HG03095 (cell line): ENCODE data around the gene LUZP2.

Experiments used
- ATAC-seq: cut with Tn5 transposase; IDR thresholded peaks from one replicate; pipeline ENCODE4 v1.9.1; 2021; ENCODE audit warnings: moderate library complexity; ENCODE audit not compliant: unreplicated experiment

The LUZP2 gene

DNA sequence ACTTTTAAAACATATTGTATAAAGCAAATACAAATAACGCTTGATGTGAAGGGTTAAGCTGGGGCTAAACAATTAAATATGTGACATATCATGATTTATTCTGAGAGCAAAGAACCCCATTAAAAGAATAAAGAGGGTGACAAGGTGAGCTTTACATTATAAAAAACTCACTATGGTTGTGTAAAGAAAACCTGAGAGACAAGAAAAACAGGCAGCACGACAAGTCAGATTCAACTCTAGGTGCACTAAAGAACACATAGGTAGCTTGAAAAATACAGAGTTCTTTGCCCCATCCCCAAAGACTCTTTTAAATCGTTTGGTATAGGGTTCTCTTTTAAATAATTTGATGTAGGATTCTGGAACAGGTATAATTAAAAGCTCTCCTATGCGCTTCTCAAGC lies 63.5 kb downstream of the LUZP2 start:
- ATAC-seq, result no peak

DNA sequence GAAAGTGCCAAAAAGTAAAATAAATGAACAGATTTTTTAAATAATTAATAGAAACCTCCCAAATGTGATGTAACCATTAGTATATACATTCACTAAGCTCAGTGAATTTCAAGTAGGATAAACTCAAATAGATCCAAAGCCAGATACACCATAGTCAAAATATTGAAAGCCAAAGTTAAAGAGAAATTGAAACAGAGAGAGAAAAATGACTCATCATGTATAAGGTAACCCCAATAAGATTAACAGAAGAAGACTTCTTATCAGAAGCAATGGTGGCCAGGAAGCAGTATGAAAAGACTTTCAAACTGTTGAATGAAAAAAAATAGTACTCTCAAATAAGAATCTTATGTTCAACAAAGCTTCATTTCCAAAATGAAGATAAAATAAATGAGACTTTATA lies 70.5 kb downstream of the LUZP2 start:
- ATAC-seq, result no peak

GRCh38 chr11:24572376-24572775 lies 75.5 kb downstream of the LUZP2 start:
- ATAC-seq, result no peak

DNA sequence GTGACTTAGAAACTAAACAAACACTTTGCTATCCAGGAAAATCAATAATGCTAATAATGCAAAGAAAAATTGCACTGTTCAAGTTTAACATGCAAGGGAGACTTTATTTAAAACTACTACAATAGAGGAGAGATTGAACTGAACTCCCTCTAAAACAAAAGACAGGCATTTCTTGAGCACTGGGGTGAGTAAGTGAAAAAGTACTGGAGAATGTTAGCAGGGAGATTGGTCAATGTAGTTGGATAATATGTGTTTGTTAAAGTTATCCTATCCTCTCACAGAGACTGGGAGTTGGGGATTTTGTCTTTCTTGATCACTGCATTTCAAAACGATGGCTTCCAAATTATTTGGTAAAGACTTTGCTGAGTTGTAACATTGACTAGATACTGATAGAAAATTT lies 77.6 kb downstream of the LUZP2 start:
- ATAC-seq, result no peak

DNA sequence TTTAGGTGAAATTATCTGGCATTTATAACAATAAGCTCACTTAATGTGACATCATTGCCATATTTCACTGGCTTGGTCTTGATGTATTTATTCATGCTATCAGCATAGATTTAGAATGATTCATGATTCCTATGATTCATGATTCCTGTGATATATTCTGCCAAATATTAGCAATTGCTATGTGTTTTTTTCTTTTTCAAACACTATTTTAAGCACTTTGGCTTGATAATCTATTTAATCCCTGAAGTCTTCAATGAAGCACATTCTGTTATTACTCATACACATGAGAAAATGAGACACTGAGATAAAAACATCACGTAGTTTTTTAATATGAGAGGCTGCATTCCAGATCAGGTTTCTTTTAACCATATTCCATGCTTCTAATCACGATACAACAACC lies 78.5 kb downstream of the LUZP2 start:
- no peak for ATAC-seq

DNA sequence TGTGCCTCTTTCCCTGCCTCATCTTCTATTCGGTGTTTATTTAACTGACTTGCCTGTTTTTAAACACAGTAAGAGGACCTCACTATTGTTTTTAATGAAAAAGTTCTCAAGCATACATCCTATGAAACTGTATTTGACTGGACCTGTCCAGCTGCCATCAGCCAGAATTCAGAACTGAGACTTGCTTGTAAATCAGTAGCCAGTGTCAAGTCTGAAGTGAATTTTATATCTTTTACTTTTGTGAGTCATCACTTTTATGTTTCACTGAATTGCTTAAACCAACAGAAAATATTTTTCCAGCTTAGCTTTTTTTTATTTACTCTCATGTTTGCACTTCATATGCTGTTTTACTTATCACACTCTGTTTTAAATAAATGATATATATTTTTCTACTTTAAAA lies 88.3 kb downstream of the LUZP2 start:
- no peak for ATAC-seq

DNA sequence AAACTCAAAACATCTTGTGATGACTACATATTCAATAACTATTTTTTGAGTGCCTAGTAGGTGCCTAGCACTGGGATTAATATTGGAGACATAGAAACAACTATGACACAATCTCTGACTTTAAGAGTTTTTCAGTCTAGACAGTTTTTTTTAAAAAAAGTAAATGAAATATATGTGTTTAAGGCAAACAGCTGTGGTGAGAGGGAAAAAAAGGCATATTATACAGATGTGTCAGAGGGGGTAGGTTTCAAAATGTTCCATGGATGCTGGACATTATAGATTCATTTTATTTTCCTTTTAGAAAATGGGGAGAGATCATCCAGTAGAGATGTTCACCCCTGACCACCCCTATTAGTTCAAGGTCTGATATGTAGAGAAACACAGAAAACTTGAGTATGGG lies 90.8 kb downstream of the LUZP2 start:
- no peak for ATAC-seq

- no peak for ATAC-seq
Measured at GRCh38 chr11:24588081-24588480, 91.2 kb downstream of the LUZP2 start.

DNA sequence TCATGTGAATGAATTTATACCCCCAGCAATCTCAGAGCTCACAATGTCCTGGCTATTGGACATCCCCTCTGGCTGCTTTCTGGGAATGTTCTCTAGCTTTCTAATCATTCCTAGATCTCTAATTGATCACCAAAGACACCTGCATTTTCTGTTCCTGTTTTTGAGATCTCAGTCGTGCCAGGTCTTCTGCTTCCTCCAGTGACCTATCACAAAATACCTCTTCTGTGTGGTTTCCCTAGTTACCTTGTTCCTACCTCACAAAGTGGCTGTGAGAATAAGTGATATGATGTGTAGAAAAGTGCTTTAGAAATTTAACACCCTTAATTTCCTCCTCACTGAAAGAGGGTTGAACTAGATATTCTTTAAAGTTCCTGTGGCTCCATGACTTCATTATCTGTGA lies 92.2 kb downstream of the LUZP2 start:
- no peak for ATAC-seq

- ATAC-seq, result no peak
Measured at GRCh38 chr11:24591283-24591682, 94.4 kb downstream of the LUZP2 start.

DNA sequence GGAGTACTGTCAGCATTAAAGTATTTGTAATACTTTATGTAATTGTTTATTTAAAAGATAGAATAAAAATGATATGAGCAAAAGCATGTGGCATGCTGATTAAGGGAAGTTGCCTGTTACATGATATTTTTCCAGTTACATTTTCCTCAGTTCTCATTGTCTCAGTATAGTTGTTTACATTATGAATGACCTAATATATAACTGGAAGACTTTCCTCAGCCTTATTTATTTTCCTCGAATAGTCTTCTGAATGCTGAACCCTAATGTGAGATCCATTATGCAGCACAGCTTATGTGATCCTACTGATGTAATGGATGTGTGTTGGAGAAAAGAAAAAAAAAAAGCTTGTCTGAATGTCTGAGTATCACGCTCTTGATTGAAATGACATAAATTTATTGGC lies 95.5 kb downstream of the LUZP2 start:
- no peak for ATAC-seq

GRCh38 chr11:24593332-24593731 lies 96.5 kb downstream of the LUZP2 start:
- no peak for ATAC-seq

DNA sequence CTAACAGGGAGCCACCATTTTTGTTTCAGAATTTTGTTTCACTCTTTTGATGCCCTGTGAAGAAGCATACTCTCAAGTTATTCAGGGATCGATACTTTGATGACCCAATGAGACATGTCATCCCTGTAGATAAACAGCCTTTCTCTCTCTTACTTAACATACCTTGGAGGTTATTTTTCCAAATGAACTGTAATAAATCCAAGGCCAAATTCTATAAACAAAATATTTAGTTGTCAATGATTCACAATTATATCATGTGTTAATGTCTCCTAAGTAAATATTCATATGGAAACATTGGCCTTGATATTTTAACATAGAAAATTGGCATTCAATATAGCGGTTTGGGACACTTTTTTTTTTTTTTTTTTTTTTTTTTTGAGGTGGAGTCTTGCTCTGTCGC lies 97.5 kb downstream of the LUZP2 start:
- no peak for ATAC-seq

- ATAC-seq, result no peak
Measured at GRCh38 chr11:24598641-24599040, 101.8 kb downstream of the LUZP2 start.

GRCh38 chr11:24609192-24610119 lies 112.6 kb downstream of the LUZP2 start:
- ATAC-seq, result no peak

DNA sequence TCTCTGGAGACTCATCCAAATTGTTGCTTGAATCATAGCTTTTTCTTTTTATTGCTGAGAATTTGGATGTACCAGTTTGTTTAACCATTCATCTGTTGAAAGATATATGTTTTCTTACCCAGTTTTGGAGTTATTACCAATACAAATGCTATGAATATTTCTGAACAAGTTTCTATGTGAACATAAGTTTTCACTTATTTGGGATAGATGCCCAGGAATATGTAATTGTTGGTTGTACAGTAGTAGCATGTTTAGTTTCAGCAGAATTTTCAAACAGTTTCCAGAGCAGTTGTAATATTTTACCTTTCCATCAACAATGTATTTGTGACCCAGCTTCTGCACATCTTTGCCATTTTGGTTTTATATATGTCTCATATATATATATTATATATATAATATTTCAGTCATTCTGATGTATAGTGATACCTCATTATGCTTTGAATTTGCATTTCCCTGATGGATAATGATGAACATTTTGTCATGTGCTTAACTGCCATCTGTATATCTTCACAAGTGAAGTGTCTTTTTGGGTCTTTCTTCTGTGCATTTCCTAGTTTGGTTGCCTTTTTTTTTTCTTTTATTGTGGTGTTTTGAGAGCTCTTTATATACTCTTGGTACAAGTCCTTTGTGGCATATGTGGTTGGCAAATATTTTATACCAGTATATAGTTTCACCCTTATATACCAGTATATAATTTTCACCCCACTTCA lies 118.8 kb downstream of the LUZP2 start:
- ATAC-seq, result no peak

DNA sequence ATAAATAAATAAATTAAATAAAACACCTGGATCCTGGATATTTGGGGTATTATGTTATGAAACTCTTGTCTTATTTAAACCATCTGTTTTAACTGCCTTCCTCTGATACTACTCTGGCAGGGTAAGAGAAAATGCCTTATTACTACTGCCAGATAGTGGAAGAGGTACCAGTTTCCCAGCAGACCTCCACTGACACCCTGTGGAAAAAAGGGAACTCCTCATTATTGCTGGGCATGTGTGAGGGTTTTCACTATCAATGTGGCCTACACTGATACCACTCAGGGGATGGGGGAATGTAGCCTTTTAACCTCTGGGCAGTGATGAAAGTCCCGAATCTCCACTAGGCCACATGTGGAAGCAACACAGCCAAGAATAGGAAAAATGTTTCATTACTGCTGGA lies 121.0 kb downstream of the LUZP2 start:
- no peak for ATAC-seq

GRCh38 chr11:24619900-24620299 lies 123.0 kb downstream of the LUZP2 start:
- no peak for ATAC-seq

- ATAC-seq, result no peak
Measured at GRCh38 chr11:24622262-24622661, 125.4 kb downstream of the LUZP2 start.

DNA sequence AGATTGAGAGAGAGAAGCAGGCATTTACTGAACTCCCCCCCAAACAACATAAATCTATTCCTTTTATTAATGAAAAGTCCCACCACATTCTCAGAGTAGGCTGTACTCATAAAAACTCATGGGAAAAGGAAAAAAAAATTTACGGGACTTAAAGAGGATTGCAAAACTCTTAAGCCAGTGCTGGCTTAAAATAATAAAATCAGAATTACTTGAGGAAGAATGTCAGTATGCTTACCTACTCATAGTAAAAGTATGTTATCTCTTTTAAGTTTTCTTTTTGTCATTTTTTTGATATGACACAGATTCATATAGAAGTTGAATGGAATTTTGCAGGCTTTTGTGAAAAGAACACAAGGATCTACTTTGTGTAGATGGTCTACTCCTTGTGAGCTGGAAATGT lies 126.3 kb downstream of the LUZP2 start:
- no peak for ATAC-seq

DNA sequence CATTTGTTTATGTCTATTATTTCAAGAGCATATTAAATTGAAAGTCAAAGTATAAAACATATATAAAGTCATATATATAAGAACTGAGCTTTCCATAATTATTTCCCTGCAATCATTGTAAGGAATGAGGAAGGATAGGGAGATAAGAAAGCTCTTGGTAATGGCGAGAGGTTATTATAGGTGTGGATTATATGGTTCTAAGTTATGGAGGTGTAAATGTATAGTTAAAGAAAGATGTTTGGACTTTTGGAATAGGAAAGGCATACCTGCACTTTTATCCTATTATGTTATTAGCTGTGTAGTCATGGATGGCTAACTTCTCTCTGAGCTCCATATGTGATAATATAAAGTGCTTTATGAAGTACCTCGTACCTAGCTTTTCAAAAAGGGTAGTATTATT lies 127.6 kb downstream of the LUZP2 start:
- ATAC-seq, result no peak

DNA sequence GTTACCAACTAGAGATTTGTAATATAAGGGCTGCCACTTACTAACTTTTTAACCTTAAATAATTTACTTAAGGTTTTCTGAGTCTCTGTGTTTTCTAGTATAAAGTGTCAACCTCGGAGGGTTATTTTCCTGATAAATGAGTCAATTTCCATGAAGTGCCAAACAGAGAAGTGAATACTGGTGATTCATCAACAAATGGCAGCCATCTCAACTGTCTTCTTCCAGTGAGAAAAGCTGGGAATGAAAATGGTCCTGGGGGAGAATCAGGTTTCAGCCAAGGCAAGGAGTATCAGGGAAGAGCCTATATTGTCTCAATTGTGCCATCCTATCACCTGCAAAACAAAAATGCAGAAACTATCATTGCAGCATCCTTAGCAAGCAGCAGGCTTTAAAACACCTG lies 129.1 kb downstream of the LUZP2 start:
- no peak for ATAC-seq
